Smooth muscle cell of bladder (primary cell): ENCODE data around the gene LRRC8E. TPM values are rescaled to one million over a fixed set of nuclear protein-coding genes. Genes with fewer than 3 reads are reported as not detected.

Experiments used
- total RNA-seq: library from RNA; depleted of rRNA; stranded (reverse); fragments of >200 nt; gene quantifications from 2 replicates; pipeline ENCODE4 v1.2.3, GENCODE V29; 2014

Gene LRRC8E
- total RNA-seq = 6.0 and 6.3 TPM in 2 replicates

DNA sequence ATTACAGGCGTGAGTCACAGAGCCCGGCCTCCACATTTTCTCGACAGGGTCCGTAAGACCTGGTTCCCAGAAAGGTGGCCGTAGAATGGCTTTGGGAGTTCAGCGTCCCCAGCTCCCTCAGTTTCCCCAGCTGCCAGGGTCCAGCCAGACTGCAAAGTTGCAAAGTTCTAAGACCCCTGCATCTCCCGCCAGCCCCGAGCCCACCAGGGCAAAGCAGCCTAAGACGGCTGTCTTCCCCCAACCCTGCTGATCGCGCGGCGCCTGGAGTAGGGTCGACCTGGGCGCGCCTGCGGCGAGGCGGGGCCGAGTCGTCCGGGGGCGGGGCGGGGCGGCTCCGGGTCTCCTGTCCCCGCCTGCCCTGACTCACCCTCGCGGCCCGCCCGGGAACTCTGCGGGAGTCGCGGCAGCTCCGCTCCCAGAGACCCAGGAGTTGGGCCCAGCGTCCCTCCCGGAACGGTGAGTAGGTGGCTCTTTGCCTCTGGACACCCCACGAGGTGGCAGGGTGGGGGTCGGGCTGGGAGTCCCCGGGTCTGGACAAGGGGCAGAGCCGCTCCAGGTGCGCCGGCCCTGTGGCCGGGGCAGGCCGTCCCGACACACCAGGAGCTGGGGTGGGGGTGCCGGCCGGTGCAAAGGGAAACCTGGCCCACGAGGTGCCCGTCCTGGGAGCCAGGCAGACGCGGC, at the start of gene LRRC8E:
LRRC8E (plus strand) TSS at position 366 of the 681 bp plus-strand sequence. CDS start 7,094 bp downstream, outside the sequence.

DNA sequence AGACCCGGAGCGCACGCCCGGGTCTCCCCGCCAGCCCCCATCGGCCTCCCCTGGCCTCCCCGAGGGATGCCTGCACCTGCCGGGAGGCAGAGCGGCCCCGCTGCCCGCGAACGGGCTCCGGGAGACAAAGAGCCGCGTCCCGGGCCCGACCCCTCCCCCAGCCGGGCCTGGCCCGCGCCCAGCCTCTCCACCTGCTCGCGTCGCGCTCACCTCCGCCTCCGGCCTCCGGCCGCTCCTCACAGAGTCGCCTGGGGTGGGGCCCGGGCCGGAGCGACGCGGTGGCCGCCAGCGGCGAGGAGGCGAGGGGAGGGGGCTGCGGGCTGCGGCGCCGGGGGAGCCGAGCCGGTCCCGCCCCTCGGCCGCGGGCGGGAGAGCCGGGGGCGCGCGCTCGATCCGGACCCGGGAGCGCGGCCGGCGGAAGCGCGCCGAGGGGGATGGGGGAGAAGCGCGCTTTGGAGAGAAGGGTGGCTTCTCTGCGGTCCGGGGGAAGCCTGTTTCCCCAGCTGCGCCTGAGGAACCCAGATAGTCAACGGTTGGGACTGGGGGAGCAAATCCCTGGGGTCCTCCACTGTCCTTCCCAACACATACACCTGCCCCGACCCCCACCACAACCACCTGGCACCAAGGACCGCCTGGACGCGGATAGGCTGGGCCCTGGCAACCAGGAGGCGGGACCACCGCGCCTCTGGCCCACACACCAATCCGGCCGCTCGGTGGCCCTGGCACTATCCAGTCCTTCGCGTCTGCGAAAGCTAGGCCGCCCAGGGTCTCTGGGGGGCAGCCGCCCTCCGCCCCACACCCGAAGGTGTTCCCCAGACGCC, 14.0 kb upstream of the LRRC8E start, which contains the start of gene PRR36:
PRR36 (minus strand) TSS at position 315 of the 821 bp plus-strand sequence. CDS start 701 bp downstream, outside the sequence.

DNA sequence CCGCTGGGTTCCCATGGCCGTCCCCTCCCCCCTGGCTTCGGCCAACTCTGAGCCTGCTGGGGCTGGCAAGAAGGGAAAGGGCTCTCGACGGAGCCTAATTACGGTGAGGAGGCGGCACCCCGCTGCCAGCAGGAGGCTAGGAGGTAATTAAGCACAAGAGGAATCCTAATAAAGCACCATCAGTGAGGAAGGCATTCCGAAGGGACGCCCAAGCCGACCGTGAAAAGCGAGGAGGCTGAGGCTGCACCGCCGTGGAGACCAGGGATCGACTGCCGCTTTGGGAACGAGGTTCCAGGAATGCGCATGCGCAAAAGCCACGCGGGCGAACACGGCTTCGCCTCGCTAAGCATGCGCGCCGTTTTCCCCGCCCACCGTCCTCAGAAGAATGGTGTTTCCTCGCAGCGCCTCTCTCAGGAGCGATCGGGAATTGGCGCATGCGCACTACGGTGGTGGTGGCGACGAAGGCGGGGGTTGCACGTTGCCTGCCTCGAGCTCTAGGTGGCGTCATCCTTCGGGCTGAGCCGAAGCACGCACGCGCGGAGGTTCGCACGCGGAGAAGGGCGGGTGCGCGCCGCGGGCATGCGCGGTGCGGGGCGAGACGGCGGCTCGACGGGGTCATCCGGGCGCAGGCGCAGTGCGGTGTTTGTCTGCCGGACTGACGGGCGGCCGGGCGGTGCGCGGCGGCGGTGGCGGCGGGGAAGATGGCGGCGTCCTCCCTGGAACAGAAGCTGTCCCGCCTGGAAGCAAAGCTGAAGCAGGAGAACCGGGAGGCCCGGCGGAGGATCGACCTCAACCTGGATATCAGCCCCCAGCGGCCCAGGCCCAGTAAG, 15.1 kb downstream of the LRRC8E start, which contains the start of gene MAP2K7:
MAP2K7 (plus strand) TSS at position 634 of the 830 bp plus-strand sequence; CDS start at position 702, 68 bp downstream.

DNA sequence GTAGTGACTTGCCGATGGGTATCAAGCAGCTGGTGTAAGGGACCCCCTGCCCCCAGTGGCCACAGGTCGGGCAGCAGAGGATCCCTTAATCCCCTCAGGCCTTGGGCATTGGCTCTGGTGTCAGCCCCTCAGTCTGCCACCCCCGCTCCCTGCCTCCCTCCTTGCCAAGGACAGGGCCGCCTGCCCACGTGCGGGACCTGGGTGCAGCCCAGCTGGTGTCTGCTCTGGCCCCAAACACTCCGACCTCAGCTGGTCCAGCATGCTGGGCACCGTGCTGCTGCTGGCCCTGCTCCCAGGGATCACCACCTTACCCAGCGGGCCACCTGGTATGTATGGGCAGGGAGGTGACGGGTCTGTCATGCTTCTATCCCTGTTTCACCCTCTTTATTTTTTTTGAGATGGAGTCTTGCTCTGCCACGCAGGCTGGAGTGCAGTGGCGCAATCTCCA, 26.3 kb downstream of the LRRC8E start, which contains the start of gene TGFBR3L:
TGFBR3L (plus strand) TSS at position 233 of the 448 bp plus-strand sequence.

DNA sequence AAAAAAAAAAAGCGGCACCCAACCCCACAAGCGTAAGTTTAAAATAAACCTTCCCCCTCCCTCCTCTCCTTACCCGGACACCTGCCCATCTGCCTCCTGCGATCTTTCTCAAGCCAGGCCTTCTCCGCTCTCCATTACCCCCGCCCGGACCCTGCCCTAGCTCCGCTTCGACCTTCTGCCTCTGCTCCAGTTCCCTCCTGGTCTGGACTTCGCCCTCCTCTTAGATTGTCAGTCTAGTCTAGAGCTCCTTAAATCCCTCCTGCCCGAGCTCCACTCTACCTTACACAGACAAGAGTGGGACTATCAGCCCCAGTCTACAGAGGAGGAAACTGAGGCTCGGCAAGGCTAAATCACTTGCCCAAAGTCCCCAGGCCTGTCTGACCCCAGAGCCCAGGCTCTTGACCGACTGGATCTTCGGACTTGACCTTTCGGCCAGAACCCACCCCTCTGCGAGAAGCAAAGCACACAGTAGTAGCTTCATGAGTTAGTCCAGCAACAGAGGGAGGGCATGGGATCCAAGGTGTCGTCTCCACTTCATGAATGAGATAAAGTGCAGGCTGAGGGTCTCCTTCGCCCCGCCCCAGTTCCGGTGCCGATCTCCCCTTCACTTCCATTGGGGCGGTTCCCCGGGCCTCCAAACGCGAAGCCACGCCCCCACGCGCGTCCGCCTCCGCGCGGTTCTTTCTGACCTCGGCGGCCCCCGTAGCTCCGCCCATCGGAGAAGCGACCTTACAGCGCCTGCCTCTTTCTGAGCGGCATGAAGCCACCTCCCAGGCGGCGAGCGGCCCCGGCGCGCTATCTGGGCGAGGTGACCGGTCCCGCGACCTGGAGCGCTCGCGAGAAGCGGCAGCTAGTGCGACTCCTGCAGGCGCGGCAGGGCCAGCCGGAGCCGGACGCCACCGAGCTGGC, 31.6 kb downstream of the LRRC8E start, which contains the start of gene SNAPC2:
SNAPC2 (plus strand) TSS at position 729 of the 909 bp plus-strand sequence; CDS start at position 758, 29 bp downstream.

DNA sequence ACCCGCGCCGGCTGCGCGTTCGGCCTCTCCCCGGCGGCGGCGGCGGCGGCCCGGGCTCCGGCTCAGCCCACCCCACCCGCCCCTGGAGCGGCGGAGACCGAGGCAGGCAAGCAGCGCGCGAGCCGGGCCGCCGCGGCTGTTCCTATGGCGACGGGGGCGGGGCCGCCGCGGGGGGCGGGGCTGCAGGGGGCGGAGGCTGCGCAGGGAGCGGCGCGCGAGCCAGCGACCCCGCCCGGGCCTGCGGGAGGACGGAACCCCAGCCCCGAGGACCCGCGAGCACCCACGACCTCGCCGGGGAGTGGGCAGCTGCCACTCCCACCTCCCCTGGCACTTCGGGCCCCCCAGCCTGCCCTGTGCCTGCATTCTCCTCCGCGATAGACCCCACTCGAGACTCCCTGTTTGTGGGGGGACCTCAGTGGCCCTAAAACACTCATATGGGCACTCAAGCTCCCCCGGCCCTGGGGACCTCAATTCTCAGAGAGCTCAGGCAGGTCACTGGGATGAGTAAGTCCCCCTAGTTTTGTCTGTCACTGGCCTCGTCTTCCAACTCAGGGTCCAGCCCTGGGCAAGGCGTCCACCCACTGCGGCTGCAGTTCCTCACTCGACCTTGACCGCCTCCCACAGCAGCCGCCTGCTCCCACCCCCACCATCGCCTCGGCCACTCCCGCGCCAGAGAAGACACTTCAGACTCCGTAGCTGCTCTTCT, 37.9 kb downstream of the LRRC8E start, which contains the start of gene CTXN1:
CTXN1 (minus strand) TSS at position 115 of the 706 bp plus-strand sequence. CDS start 597 bp downstream, outside the sequence.

DNA sequence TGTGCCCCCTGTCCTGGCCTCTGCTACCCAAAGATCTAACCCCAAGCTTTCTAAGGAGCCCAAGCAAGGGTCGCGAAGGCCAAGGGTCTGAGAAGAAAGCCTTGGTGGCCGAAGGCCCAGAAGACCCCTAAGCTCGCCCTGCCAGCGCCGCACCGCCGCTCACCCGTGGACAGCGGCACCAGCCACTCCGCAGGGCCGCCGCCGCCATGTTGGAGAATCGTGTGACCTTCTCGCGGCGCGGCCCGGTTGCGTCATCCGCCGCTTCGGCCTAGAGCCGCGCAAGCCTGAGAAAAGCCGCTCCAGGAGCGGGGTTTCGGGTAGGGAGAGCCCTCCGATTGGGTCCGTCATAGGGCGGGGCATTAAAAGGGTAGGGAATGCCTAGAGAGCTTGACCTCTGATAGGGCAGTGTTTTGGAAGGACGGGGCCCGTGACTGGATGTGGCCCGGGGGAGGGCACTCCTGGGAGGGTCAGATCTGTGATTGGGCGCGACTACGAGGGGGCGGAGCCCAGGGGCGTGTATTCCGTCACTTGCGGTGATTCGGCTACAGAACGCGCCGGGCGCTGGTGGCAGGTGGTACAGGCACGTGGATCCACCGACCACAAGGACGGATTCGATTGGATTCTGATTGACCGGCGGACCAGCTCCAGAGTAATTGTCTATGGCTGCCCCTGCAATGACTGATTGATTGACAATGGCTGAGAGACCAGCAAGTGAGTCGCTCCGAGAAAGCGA, 55.3 kb downstream of the LRRC8E start, which contains the start of gene TIMM44:
TIMM44 (minus strand) TSS at position 223 of the 733 bp plus-strand sequence; CDS start at position 208, 15 bp downstream.

Other genes with a start within 250 kb of the LRRC8E start
- gene RETN, start 219.5 kb upstream of the LRRC8E start, total RNA-seq = not detected in 2 replicates
- gene MCEMP1, start 211.4 kb upstream of the LRRC8E start, total RNA-seq = not detected in 2 replicates
- 124 and 126 TPM in 2 replicates for gene TRAPPC5, start 207.7 kb upstream of the LRRC8E start, total RNA-seq
- not detected in 2 replicates for gene FCER2, start 186.4 kb upstream of the LRRC8E start, total RNA-seq
- gene CLEC4G, start 156.4 kb upstream of the LRRC8E start, total RNA-seq = not detected in 2 replicates
- gene CD209, start 141.0 kb upstream of the LRRC8E start, total RNA-seq = not detected in 2 replicates
- not detected in 2 replicates for gene CLEC4M, start 125.3 kb upstream of the LRRC8E start, total RNA-seq
- 13.5 and 14.7 TPM in 2 replicates for gene EVI5L, start 58.3 kb upstream of the LRRC8E start, total RNA-seq
- gene PRR36, start 14.1 kb upstream of the LRRC8E start, total RNA-seq = under 0.01 TPM in 1 of 2 replicates, not detected in the other
- 5.8 and 9.3 TPM in 2 replicates for gene MAP2K7, start 15.4 kb downstream of the LRRC8E start, total RNA-seq
- 0.85 and 2.0 TPM in 2 replicates for gene TGFBR3L, start 26.3 kb downstream of the LRRC8E start, total RNA-seq
- gene SNAPC2, start 31.8 kb downstream of the LRRC8E start, total RNA-seq = 11.7 and 14.1 TPM in 2 replicates
- 0.85 and 1.9 TPM in 2 replicates for gene CTXN1, start 37.6 kb downstream of the LRRC8E start, total RNA-seq
- 53.7 and 65.7 TPM in 2 replicates for gene TIMM44, start 55.2 kb downstream of the LRRC8E start, total RNA-seq
- 13.1 and 32.0 TPM in 2 replicates for gene ELAVL1, start 117.1 kb downstream of the LRRC8E start, total RNA-seq
- gene CCL25, start 164.2 kb downstream of the LRRC8E start, total RNA-seq = not detected in 2 replicates